ENCODE results near the gene RABEP1. TPM values are rescaled to one million over a fixed set of nuclear protein-coding genes. Genes with fewer than 3 reads are reported as not detected.

Gene RABEP1
- total and polyA plus RNA-seq, 12 donors: 21.1 to 64.5 (median 46.5) TPM

DNA sequence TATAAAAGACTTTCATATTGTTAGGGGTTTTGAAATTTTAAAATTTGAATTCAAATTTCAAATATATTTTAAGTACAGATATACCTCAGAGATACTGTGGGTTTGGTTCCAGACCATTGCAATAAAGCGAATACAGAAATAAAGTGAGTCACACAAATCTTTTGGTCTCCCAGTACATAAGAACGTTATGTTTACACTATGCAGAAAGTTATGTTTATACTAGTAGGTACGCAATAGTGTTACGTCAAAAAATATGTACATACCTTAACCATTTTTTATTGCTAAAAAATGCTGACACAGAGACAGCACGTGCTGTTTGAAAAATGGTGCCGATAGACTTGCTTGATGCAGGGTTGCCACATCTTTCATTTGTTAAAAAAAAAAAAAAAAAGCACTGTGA is 117.7 kb downstream of the RABEP1 start:
- no peaks in the 10 kb centered on the region for H3K4me1 ChIP-seq (replicated peaks in 1 of 2)
- TF ChIP-seq POLR2A (IDR thresholded peaks at IDR 0.05): no peak
- TF ChIP-seq, protein P1, sequence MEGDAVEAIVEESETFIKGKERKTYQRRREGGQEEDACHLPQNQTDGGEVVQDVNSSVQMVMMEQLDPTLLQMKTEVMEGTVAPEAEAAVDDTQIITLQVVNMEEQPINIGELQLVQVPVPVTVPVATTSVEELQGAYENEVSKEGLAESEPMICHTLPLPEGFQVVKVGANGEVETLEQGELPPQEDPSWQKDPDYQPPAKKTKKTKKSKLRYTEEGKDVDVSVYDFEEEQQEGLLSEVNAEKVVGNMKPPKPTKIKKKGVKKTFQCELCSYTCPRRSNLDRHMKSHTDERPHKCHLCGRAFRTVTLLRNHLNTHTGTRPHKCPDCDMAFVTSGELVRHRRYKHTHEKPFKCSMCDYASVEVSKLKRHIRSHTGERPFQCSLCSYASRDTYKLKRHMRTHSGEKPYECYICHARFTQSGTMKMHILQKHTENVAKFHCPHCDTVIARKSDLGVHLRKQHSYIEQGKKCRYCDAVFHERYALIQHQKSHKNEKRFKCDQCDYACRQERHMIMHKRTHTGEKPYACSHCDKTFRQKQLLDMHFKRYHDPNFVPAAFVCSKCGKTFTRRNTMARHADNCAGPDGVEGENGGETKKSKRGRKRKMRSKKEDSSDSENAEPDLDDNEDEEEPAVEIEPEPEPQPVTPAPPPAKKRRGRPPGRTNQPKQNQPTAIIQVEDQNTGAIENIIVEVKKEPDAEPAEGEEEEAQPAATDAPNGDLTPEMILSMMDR (IDR thresholded peaks at IDR 0.05): no peak
- H3K27ac ChIP-seq: no peak overlapping the region
- DNase-seq: no peak
- peaks cover 0 to 97% of the 10 kb centered on the region in 2 donors for H3K36me3 ChIP-seq (replicated peaks in 1 of 2)
- H3K9me3 ChIP-seq (replicated peaks in 1 of 3): no peaks in the 10 kb centered on the region
- no peak overlapping the region for H3K4me3 ChIP-seq
- intact Hi-C loops (cut with DNase I): no loop called here
- 82 to 89% (median 85%) methylated on average over 6 of the region's 6 CpGs for WGBS, 4 donors
- H3K27me3 ChIP-seq: no peaks in the 10 kb centered on the region

DNA sequence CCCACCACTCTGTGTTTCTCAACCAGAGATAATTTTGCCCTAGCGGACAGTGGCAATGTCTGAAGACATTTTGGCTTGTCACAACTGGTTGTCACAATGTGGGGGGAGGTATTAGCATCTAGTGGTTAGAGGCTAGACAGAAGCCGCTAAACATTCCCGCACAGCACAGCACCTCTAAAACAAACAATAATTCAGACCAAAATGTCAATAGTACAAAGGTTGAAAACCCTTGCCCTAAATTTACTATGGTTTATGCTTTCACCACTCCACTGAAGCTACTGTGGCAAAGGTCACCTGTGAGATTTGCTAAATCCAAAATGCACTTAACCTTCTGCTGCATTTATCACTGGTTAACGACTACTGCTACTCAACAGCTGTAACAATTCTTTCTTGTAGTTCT is 123.3 kb downstream of the RABEP1 start:
- H3K9me3 ChIP-seq (replicated peaks in 1 of 3): no peaks in the 10 kb centered on the region
- no peaks in the 10 kb centered on the region for H3K4me1 ChIP-seq (replicated peaks in 1 of 2)
- H3K27ac ChIP-seq: no peak overlapping the region
- 87 to 92% (median 87%) methylated on average over 4 of the region's 4 CpGs for WGBS, 4 donors
- intact Hi-C loops (cut with DNase I): no loop called here
- peaks cover 0 to 95% of the 10 kb centered on the region in 2 donors for H3K36me3 ChIP-seq (replicated peaks in 1 of 2)
- H3K4me3 ChIP-seq: no peak overlapping the region
- TF ChIP-seq, protein P1 (IDR thresholded peaks at IDR 0.05): no peak
- no peak for DNase-seq
- no peaks in the 10 kb centered on the region for H3K27me3 ChIP-seq

DNA sequence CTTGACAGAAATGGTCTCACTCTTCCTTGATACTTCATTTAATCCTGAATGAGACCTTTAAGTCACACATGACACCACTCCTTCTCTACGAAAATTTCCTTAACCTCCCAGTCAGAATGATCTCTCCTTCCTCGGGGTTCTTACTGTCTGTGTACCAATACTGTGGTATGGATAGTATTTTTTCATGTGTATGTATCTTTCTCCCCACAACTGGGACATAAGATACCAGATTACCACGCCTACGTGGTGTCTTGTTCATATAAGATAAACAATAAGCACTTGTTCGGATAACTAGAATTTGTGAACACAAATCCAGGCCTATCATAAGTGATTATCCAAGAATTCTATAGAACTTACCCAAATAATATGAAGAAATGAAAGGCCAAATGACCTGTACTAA is 126.1 kb downstream of the RABEP1 start:
- Histone ChIP-seq H3K27me3 (no peaks in the 10 kb centered on the region), H3K27ac (no peak overlapping the region), H3K4me3 (no peak overlapping the region), H3K9me3 (replicated peaks in 1 of 3) (no peaks in the 10 kb centered on the region), H3K4me1 (replicated peaks in 1 of 2) (no peaks in the 10 kb centered on the region), H3K36me3 (replicated peaks in 1 of 2) (peaks cover 0 to 88% of the 10 kb centered on the region in 2 donors)
- intact Hi-C loops (cut with DNase I): no loop called here
- 82 to 85% (median 82%) methylated on average over 5 of the region's 5 CpGs for WGBS, 4 donors
- no peak for DNase-seq
- TF ChIP-seq POLR2A (IDR thresholded peaks at IDR 0.05): no peak

DNA sequence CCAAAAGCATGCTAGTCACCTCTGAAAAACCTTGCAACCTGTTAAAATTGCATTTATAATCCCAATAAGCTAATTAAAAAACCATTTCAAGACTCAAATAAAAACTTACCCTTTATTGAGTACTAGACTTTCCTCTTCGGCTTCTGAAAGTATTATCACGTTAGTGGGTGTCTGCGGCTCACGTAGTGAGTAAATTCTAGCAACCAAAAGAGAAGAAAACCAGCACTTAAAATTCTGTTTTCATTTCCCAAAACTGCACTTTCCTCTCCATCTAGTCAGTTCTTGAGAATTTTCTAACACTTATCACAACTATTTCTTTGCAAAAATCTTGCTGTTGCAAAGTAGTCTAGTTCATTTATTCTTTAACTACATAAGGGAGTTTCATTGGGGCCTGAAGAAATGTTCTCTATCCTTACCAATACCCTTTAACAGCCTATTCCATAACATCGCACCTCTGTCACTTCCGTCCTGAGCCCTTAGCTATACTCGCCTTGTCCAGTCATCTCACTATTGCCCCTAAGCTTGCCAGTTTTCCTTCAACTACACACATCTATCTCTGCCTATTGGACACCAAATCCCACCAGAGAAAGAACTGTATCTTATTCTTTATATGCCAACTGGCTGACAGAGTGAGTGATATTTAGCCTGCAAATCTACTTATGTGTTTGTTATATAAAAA is 128.6 kb downstream of the RABEP1 start:
- Histone ChIP-seq H3K4me3 (no peak overlapping the region), H3K27me3 (no peaks in the 10 kb centered on the region), H3K36me3 (replicated peaks in 1 of 2) (peaks cover 0 to 76% of the 10 kb centered on the region in 2 donors), H3K27ac (no peak overlapping the region), H3K4me1 (replicated peaks in 1 of 2) (peaks cover 3 to 11% of the 10 kb centered on the region in 2 donors), H3K9me3 (replicated peaks in 1 of 3) (no peaks in the 10 kb centered on the region)
- WGBS, 4 donors: 92 to 96% (median 95%) methylated on average over 7 of the region's 7 CpGs
- TF ChIP-seq, protein P1 (IDR thresholded peaks at IDR 0.05): no peak
- no peak for TF ChIP-seq POLR2A (IDR thresholded peaks at IDR 0.05)
- intact Hi-C loops (cut with DNase I): no loop called here
- DNase-seq: no peak

DNA sequence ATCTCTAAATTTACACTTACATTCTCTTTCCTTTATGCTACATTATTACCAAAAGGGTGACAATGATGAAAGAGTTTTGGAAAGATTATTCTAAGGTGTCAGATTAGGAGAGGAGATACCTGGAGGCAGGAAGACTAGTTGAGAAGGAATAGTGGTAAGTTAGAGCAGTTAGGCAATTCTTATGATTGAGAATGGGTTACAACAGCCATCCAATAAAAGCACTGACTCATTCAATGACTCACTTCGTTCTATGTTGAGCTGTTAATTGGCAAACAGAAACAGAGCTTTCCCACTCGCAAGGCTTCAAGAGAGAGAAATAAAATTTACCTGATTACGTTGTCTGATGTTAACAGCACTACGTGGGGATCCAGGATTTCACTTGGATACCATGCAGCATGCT is 131.6 kb downstream of the RABEP1 start:
- Histone ChIP-seq H3K27ac (peak overlapping the region in 1 of 5 donors; percentile 49), H3K4me3 (no peak overlapping the region), H3K9me3 (replicated peaks in 1 of 3) (no peaks in the 10 kb centered on the region), H3K4me1 (replicated peaks in 1 of 2) (peaks cover 14 to 33% of the 10 kb centered on the region in 2 donors), H3K27me3 (no peaks in the 10 kb centered on the region), H3K36me3 (replicated peaks in 1 of 2) (peaks cover 0 to 47% of the 10 kb centered on the region in 2 donors)
- 28 to 48% (median 45%) methylated on average over 4 of the region's 4 CpGs for WGBS, 4 donors
- TF ChIP-seq, protein P1 (IDR thresholded peaks at IDR 0.05): no peak
- no peak for TF ChIP-seq POLR2A (IDR thresholded peaks at IDR 0.05)
- no peak for DNase-seq
- intact Hi-C loops (cut with DNase I): no loop called here

Measured in adrenal gland (tissue), 12 donors.